GM12872 (cell line): ENCODE data around the gene SULT4A1.

Experiments
- TF ChIP-seq, protein P1 (sequence below): IDR thresholded peaks from 3 replicates; pipeline ENCODE4 v1.5.1; 2011; ENCODE audit warnings: low read depth, mild to moderate bottlenecking, low read length, moderate library complexity; ENCODE audit not compliant: insufficient read depth

SULT4A1 gene

DNA sequence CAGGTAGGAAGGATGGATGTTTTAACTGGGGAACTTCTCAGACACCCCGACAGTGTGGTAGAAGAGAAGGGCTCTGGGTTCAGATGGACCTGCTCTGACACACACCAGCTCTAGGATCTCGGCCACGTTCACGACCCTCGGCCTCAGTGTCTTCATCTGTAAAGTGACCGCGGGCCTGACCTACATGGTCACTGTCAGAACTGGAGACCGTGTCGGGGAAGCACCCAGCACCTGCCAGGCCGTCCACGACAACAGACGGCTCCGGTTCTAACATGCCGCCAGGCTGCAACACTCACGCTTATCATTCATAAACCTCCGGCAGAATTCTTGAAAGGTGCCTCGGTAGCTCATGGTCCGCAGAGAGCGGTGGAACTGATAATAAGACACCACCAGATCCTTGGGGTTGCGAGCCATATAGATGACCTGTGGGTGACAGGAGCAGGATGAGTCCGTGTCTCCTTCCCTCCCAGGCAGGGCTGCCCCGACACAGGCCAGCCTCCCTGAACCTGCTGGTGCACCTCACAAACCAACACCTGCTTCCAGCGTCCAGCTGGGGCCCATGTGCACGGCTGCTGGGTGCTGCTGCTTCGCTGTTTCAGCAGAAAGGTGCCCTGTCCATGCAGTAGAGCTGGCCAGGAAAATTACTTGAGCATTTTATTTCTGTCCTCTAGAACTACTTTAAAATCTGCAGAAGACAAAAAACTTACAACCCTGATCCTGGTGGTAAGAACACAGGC, 23.6 kb downstream of the SULT4A1 start:
- TF ChIP-seq, protein P1, sequence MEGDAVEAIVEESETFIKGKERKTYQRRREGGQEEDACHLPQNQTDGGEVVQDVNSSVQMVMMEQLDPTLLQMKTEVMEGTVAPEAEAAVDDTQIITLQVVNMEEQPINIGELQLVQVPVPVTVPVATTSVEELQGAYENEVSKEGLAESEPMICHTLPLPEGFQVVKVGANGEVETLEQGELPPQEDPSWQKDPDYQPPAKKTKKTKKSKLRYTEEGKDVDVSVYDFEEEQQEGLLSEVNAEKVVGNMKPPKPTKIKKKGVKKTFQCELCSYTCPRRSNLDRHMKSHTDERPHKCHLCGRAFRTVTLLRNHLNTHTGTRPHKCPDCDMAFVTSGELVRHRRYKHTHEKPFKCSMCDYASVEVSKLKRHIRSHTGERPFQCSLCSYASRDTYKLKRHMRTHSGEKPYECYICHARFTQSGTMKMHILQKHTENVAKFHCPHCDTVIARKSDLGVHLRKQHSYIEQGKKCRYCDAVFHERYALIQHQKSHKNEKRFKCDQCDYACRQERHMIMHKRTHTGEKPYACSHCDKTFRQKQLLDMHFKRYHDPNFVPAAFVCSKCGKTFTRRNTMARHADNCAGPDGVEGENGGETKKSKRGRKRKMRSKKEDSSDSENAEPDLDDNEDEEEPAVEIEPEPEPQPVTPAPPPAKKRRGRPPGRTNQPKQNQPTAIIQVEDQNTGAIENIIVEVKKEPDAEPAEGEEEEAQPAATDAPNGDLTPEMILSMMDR: no peak

DNA sequence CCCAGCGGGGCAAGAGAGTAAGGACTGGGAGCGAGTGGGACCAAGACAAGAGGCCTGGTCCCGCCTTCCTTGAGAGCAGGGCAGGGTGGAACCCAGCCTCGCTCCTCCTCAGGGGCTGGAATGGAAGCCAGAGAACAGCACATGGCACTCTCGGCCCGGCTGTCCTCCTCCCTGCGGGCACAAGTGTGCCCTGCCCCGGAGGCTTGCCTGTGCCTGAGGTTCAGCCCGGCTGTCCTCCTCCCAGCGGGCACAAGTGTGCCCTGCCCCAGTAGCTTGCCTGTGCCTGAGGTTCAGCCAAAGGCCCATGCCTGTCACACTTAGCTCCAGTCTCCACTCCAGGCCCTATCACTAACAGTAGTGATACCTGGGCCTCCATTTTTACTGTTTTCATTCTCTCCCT, 24.2 kb downstream of the SULT4A1 start:
- TF ChIP-seq, protein P1: no peak

DNA sequence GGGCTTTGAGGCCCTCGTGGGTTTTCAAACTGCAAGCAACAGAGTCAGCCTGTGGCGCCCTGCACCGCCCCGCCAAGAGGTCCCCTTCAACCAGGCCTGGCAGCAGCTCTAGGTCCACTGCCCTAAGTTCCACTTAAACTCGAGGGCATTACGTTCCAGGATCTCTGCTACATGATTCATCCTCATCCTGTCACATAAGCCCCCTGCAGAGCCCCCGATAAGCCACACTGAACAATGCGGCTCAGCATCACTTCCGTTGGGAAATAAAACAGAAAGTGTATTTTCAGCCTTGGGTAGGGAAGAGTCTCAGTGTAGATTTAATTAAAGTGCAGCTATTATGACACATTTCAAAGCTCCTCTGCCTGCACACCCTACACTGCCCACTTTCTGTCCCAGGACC, 24.6 kb downstream of the SULT4A1 start:
- TF ChIP-seq, protein P1: no peak

DNA sequence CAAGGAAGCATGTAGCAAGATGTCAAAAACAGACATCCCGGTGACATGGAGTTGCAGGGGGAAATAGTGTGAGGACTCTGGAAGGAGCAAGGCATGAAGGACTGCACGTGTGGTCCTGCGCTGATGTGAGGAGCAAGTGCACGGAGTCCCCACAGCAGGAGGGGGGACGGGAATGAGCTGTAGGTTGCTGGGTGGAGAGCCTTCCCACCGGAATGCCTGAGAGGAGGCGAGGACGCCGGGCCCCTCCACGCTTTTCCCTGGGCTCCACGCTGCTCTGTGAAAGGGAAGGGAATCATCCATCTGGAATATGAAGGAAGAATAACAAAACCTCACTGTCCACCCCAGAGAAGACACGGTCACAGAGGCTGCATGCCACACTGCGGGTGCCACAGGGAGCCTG, 26.6 kb downstream of the SULT4A1 start:
- TF ChIP-seq, protein P1: no peak

DNA sequence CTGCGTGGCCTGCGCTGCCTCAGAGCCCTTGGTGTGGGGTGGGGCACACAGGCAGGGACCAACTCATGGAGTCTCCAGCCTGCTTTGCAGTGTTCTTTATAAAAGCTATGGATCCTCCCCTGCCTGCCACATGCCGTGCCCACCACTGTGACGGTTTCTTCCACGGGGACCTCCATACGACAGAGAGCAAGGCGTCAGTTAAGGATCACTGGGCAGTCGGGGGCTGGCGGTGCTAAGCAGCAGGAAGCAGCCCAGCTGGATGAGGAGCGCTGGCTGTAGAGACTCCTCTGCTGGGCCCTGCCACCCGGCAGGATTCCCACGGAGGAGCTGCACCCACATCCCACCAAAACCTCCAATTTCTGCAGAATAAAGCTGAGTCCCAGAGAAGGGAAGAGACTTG, 27.1 kb downstream of the SULT4A1 start:
- TF ChIP-seq, protein P1: no peak

DNA sequence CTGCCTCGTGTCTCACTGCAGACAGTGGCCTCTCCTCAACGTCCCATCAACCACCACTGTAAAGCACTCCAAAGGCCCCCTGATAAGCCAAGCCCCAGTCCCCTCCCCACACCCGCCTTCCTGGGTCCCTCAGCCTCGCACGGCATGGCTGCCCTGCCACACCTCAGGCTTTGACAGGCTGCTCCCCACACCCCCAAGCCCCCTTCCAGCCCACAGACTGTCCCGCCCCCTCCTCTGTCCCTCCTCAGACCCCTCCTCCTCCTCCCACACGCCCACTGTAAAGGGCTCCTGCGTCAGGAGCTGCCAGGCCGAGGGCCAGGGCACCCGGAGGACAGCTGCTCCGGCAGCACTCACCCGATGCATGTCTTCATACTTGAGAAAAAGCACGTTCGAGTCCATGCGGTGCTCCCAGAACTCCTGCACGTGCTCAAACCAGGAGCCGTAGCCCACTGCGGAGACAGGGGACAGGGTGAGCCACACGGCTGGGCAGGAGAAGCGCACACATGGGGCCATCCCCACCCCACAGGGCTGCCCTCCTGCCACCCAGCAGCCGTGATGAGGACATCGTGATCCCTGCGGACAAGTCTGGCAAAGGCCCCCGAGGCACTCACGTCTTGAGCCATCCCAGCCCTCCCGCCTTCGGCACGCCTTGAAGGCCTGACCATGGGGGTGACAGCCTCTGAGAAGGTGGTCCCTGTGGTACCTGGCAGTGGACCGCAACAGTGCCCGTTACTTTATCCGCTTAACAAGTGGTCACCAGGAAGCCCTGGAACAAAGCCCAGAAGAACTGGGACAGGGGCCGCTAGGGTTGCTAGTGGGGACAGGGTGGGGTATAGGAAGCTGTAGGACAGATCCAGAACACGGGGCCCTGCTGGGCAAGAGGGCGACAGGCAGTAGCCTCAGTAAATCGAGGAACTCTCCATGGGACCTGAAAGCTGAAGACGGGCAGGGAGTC, 28.8 kb downstream of the SULT4A1 start:
- TF ChIP-seq, protein P1: no peak

DNA sequence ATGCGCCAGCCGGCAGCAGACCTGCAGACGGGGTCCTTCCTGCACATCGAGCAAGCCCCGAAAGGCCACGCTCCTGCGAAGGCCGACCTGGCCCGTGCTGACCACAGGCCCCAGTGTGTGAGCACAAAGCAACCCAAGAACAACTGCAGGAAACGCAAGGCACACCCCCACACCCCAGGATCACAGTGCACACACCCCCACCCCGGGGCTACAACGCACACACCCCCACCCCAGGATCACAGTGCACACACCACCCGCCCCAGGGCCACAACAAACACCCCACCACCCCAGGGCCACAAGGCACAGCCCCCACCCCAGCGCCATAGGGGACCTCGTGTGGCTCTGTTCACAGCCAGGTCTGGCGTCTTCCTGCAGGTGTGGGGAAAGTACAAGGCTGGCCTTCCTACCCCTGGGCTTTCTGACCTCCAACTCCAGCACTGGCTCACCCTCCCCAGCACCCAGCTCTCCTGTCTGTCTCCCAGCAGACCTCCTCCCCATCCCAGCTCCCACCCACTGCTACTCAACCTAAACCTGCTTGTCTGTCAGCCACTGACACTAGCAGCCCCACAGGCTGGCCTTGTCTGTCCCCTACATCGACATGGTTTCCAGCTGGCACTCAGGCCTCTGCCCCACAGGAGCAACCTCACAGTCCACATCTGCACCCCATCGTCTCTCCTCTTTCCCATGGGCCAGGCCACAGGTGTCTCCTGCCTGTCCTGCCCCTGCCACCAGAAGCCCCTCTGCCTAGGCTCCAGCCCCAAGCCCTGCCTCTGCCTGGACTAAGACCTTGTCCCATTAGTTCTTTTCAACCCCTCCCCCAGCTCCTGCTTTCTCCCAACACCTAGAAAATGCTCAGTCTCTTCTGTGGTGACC, 29.7 kb downstream of the SULT4A1 start:
- TF ChIP-seq, protein P1: no peak
